Nephron progenitor cell (in vitro differentiated cells): ENCODE measurements around the gene VAPA.
A peak's percentile ranks its signal among the peaks of the same experiment; 100 is the strongest.

ENCODE experiments used
- DNase-seq: peaks from one replicate; pipeline ENCODE4 v3.0.0; 2021
- H3K27ac Mint-ChIP-seq: 2 replicates; pipeline ENCODE4 v1.8.0; 2021; ENCODE audit warnings: mild to moderate bottlenecking, moderate library complexity, mixed read lengths
- H3K27me3 Mint-ChIP-seq: 2 replicates; pipeline ENCODE4 v1.8.0; 2021; ENCODE audit warnings: mild to moderate bottlenecking, low read depth, mixed read lengths; ENCODE audit not compliant: poor library complexity
- H3K36me3 Mint-ChIP-seq: 2 replicates; pipeline ENCODE4 v1.8.0; 2021; ENCODE audit warnings: low read depth, mixed read lengths
- H3K4me1 Mint-ChIP-seq: 2 replicates; pipeline ENCODE4 v1.8.0; 2021; ENCODE audit warnings: mixed read lengths
- H3K4me3 Mint-ChIP-seq: 2 replicates; pipeline ENCODE4 v1.8.0; 2021; ENCODE audit warnings: mild to moderate bottlenecking, moderate library complexity, mixed read lengths
- H3K9me3 Mint-ChIP-seq: 2 replicates; pipeline ENCODE4 v1.8.0; 2021; ENCODE audit warnings: mild to moderate bottlenecking, moderate library complexity, mixed read lengths
- TF ChIP-seq, protein P1 (sequence below): fragments of 200-600 bp; sonication (generic); IDR thresholded peaks from 2 replicates; pipeline ENCODE4 v1.5.0; 2021; ENCODE audit warnings: antibody characterized with exemption

The VAPA gene

GRCh38 chr18:9914584-9915290 lies 921 bp downstream of the VAPA start:
- H3K4me3 Mint-ChIP-seq, result peak overlapping the region; percentile 93
- peaks cover 4% of the 10 kb centered on the region for H3K27me3 Mint-ChIP-seq
- TF ChIP-seq, protein P1, sequence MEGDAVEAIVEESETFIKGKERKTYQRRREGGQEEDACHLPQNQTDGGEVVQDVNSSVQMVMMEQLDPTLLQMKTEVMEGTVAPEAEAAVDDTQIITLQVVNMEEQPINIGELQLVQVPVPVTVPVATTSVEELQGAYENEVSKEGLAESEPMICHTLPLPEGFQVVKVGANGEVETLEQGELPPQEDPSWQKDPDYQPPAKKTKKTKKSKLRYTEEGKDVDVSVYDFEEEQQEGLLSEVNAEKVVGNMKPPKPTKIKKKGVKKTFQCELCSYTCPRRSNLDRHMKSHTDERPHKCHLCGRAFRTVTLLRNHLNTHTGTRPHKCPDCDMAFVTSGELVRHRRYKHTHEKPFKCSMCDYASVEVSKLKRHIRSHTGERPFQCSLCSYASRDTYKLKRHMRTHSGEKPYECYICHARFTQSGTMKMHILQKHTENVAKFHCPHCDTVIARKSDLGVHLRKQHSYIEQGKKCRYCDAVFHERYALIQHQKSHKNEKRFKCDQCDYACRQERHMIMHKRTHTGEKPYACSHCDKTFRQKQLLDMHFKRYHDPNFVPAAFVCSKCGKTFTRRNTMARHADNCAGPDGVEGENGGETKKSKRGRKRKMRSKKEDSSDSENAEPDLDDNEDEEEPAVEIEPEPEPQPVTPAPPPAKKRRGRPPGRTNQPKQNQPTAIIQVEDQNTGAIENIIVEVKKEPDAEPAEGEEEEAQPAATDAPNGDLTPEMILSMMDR, result no peak
- no peaks in the 10 kb centered on the region for H3K36me3 Mint-ChIP-seq
- peak; percentile 63 for DNase-seq
- no peaks in the 10 kb centered on the region for H3K9me3 Mint-ChIP-seq
- peak overlapping the region; percentile 64 for H3K27ac Mint-ChIP-seq
- H3K4me1 Mint-ChIP-seq, result peaks cover 23% of the 10 kb centered on the region

GRCh38 chr18:9915291-9916076 lies 1.7 kb downstream of the VAPA start:
- DNase-seq, result no peak
- Mint-ChIP-seq H3K36me3 (no peaks in the 10 kb centered on the region), H3K4me3 (peak overlapping the region; percentile 93), H3K27ac (peak overlapping the region; percentile 64), H3K27me3 (peaks cover 2% of the 10 kb centered on the region), H3K9me3 (no peaks in the 10 kb centered on the region), H3K4me1 (peaks cover 23% of the 10 kb centered on the region)
- TF ChIP-seq, protein P1, result no peak

GRCh38 chr18:9916077-9916639 lies 2.3 kb downstream of the VAPA start:
- no peaks in the 10 kb centered on the region for H3K27me3 Mint-ChIP-seq
- H3K4me3 Mint-ChIP-seq, result peak overlapping the region; percentile 93
- no peaks in the 10 kb centered on the region for H3K36me3 Mint-ChIP-seq
- TF ChIP-seq, protein P1, result no peak
- H3K27ac Mint-ChIP-seq, result peak overlapping the region; percentile 37
- peaks cover 23% of the 10 kb centered on the region for H3K4me1 Mint-ChIP-seq
- no peak for DNase-seq
- H3K9me3 Mint-ChIP-seq, result no peaks in the 10 kb centered on the region

- TF ChIP-seq, protein P1, result no peak
- Mint-ChIP-seq H3K9me3 (no peaks in the 10 kb centered on the region), H3K27me3 (no peaks in the 10 kb centered on the region), H3K4me3 (peak overlapping the region; percentile 93), H3K27ac (no peak overlapping the region), H3K4me1 (peaks cover 23% of the 10 kb centered on the region), H3K36me3 (no peaks in the 10 kb centered on the region)
- no peak for DNase-seq
Observed at GRCh38 chr18:9916808-9917207, 3.0 kb downstream of the VAPA start.

DNA sequence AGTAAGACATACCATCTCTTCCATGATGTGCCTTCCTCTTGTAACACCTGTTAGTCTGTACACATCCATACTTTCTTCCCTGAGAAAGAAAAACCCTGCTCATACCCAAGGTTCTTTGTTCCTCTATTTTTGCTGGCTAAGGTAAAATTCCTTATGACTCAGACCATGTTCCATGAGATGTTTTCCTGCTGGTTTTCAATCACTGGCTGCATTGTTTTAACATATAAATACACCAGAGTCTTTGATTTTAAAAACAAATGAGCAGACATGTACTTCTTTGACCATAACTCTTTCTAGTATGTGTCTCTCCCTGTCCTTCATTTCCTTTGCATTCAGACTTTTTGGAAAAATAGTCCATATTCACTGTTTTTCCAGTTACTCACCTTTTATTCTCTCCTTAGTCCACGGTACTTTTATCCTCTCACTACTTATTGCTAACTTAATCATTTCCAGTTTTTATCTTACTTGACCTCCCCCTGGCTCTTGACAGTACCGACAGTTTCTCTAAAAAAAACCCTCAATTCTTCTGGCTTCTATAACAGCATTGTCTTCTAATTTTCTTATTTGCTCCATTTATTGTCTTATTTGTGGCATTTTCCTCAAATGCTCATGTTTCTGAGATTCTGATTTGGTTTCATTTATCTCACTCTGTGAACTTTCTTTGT lies 4.3 kb downstream of the VAPA start:
- Mint-ChIP-seq H3K4me3 (no peak overlapping the region), H3K36me3 (no peaks in the 10 kb centered on the region), H3K9me3 (no peaks in the 10 kb centered on the region), H3K27me3 (no peaks in the 10 kb centered on the region), H3K27ac (no peak overlapping the region), H3K4me1 (peaks cover 20% of the 10 kb centered on the region)
- TF ChIP-seq, protein P1, result no peak
- no peak for DNase-seq
